ENCODE measurements around the gene MAMLD1. TPM values are rescaled to one million over a fixed set of nuclear protein-coding genes. Genes with fewer than 3 reads are reported as not detected.

MAMLD1 gene
- total and polyA plus RNA-seq, 2 donors (not counting 3 experiments of a cell fraction or from before 2014, with no cell fraction given): 2.5 to 5.6 TPM

DNA sequence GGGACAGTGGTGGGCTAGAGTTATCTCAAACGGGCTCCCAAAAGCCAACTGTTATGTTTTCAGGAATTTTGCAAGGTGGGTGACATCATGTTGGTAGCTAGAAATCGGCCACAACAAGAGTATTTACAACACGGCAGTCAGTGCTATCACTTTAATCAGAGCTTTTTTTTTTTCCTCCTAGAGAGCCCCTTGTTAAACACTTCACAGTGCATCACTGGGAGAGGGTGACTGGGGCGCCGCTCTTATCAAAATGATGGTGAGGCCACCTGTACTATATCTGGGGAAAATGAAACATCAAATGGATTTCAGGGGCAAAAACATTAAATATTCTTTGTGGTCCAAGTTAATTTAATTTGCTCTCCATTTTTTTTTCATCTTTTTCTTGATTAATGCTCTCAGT is 44.9 kb downstream of the MAMLD1 start:
- H3K79me2 ChIP-seq (ENCODE audit: control insufficient read depth, insufficient read depth, low read length): no peaks in the 10 kb centered on the region
- no peak for FAIRE-seq

DNA sequence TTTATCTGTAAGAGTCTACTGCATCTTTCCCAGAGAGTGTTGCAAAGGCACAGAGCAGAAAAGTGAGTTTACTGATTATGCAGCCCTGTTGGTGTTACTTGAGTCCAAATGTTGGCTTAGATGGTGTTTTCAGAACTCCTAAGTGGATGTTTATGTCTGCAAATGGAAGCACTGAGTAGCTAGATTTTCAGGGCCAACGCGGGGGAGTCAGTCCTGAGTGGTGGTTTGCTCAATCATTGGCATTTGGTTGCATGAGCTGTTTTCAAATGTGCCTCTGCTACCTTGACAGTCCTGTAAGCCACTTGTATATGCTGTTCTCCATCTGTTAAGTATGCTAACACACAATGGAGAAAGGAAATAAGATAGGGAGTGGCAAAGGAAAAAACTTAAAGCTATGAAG is 45.4 kb downstream of the MAMLD1 start:
- BruUV-seq (replicated peaks): no TSS peak
- DNase-seq (ENCODE audit: low read depth, low spot score): no peak
- ChIA-PET CTCF (no interaction called here), POLR2A (no interaction called here)
- intact Hi-C loops (cut with micrococcal nuclease): no loop called here
- Histone ChIP-seq H3K9ac (replicated peaks; ENCODE audit: extremely low read depth, insufficient read depth, low read length) (no peak overlapping the region), H3K27me3 (ENCODE audit: control insufficient read depth in 2 of 2, insufficient read depth in 2 of 2, low read length in 2 of 2) (no peaks in the 10 kb centered on the region), H3K36me3 (ENCODE audit: control insufficient read depth in 2 of 2, extremely low read depth in 1 of 2, insufficient read depth in 2 of 2, low read length in 2 of 2) (no peaks in the 10 kb centered on the region), H3K9me3 (replicated peaks; ENCODE audit: control insufficient read depth, insufficient read depth, low read length) (no peaks in the 10 kb centered on the region), H3K27ac (ENCODE audit: insufficient read depth, low read depth, low read length) (no peak overlapping the region), H3K79me2 (ENCODE audit: control insufficient read depth, insufficient read depth, low read length) (no peaks in the 10 kb centered on the region), H4K20me1 (replicated peaks; ENCODE audit: control insufficient read depth, extremely low read depth, insufficient read depth, low read length) (no peaks in the 10 kb centered on the region), H3K4me1 (ENCODE audit: control insufficient read depth, extremely low read depth, insufficient read depth, low read length) (no peaks in the 10 kb centered on the region), H3K4me3 (replicated peaks in 1 of 3; ENCODE audit: insufficient read depth in 1 of 3, low read depth in 1 of 3, low read length in 3 of 3) (no peak overlapping the region), H2AFZ (ENCODE audit: low read depth, low read length) (no peak overlapping the region), H3K4me2 (ENCODE audit: insufficient read depth, low read length) (no peak overlapping the region), H3K9me1 (replicated peaks; ENCODE audit: control insufficient read depth, extremely low read depth, insufficient read depth, low read length) (no peaks in the 10 kb centered on the region)
- FAIRE-seq: no peak
- dilution Hi-C loops (cut with MboI; ENCODE audit: extremely low pct_ligation_motif_present, low sequenced_read_pairs): no loop called here
- TF ChIP-seq, protein P1, sequence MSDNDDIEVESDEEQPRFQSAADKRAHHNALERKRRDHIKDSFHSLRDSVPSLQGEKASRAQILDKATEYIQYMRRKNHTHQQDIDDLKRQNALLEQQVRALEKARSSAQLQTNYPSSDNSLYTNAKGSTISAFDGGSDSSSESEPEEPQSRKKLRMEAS (IDR thresholded peaks at IDR 0.05; ENCODE audit: insufficient read depth, insufficient read length): no peak
- TF ChIP-seq GATA2 (IDR thresholded peaks at IDR 0.05; ENCODE audit: insufficient read depth, insufficient read length, low read depth, low read length) (no peak), FOS (IDR thresholded peaks at IDR 0.05; ENCODE audit: borderline replicate concordance, insufficient read depth, low read length) (no peak), MYC (IDR thresholded peaks at IDR 0.05; ENCODE audit: low read depth, low read length) (no peak), EZH2 (IDR thresholded peaks at IDR 0.05; ENCODE audit: borderline replicate concordance, low read depth, low read length, severe bottlenecking) (no peak), POLR2AphosphoS5 (IDR thresholded peaks at IDR 0.05; ENCODE audit: insufficient read depth, low read depth, low read length) (no peak), CTCF (IDR thresholded peaks at IDR 0.05; ENCODE audit: extremely low read depth in 1 of 2, insufficient read depth in 1 of 2, low read depth in 1 of 2, low read length in 2 of 2) (no peak), POLR2A (IDR thresholded peaks at IDR 0.05; ENCODE audit: low read depth, low read length) (no peak), JUN (IDR thresholded peaks at IDR 0.05; ENCODE audit: borderline replicate concordance, insufficient read depth, insufficient read length, low read depth) (no peak)

More for the DNA sequence above, 44.9 kb downstream of the MAMLD1 start:
- intact Hi-C loops (cut with micrococcal nuclease): no loop called here
- TF ChIP-seq POLR2AphosphoS5 (IDR thresholded peaks at IDR 0.05; ENCODE audit: insufficient read depth, low read depth, low read length) (no peak), FOS (IDR thresholded peaks at IDR 0.05; ENCODE audit: borderline replicate concordance, insufficient read depth, low read length) (no peak), GATA2 (IDR thresholded peaks at IDR 0.05; ENCODE audit: insufficient read depth, insufficient read length, low read depth, low read length) (no peak), MYC (IDR thresholded peaks at IDR 0.05; ENCODE audit: low read depth, low read length) (no peak), EZH2 (IDR thresholded peaks at IDR 0.05; ENCODE audit: borderline replicate concordance, low read depth, low read length, severe bottlenecking) (no peak), POLR2A (IDR thresholded peaks at IDR 0.05; ENCODE audit: low read depth, low read length) (no peak)
- TF ChIP-seq, protein P1 (IDR thresholded peaks at IDR 0.05; ENCODE audit: insufficient read depth, insufficient read length): no peak
- no peaks in the 10 kb centered on the region for H3K9me3 ChIP-seq (replicated peaks; ENCODE audit: control insufficient read depth, insufficient read depth, low read length)
- dilution Hi-C loops (cut with MboI; ENCODE audit: extremely low pct_ligation_motif_present, low sequenced_read_pairs): no loop called here
- H3K9me1 ChIP-seq (replicated peaks; ENCODE audit: control insufficient read depth, extremely low read depth, insufficient read depth, low read length): no peaks in the 10 kb centered on the region
- no peak for DNase-seq (ENCODE audit: low read depth, low spot score)
- H4K20me1 ChIP-seq (replicated peaks; ENCODE audit: control insufficient read depth, extremely low read depth, insufficient read depth, low read length): no peaks in the 10 kb centered on the region
- no TSS peak for BruUV-seq (replicated peaks)
- H2AFZ ChIP-seq (ENCODE audit: low read depth, low read length): no peak overlapping the region
- H3K27me3 ChIP-seq (ENCODE audit: control insufficient read depth in 2 of 2, insufficient read depth in 2 of 2, low read length in 2 of 2): no peaks in the 10 kb centered on the region
- CTCF ChIA-PET: no interaction called here
- no peak overlapping the region for H3K4me2 ChIP-seq (ENCODE audit: insufficient read depth, low read length)
- no peak overlapping the region for H3K9ac ChIP-seq (replicated peaks; ENCODE audit: extremely low read depth, insufficient read depth, low read length)
- no peak overlapping the region for H3K4me3 ChIP-seq (replicated peaks in 1 of 3; ENCODE audit: insufficient read depth in 1 of 3, low read depth in 1 of 3, low read length in 3 of 3)
- H3K36me3 ChIP-seq (ENCODE audit: control insufficient read depth in 2 of 2, extremely low read depth in 1 of 2, insufficient read depth in 2 of 2, low read length in 2 of 2): no peaks in the 10 kb centered on the region
- H3K4me1 ChIP-seq (ENCODE audit: control insufficient read depth, extremely low read depth, insufficient read depth, low read length): no peaks in the 10 kb centered on the region
- no peak overlapping the region for H3K27ac ChIP-seq (ENCODE audit: insufficient read depth, low read depth, low read length)
- POLR2A ChIA-PET: interaction anchor here (0.6 kb wide), 1 partner anchor 308 kb away, joined by 4 read pairs; no protein-coding TSS in a partner anchor

Measured in endothelial cell of umbilical vein (primary cell).